ENCODE data around the gene MGAT4C.

The MGAT4C gene

GRCh38 chr12:86230516-86231146 is 25.6 kb downstream of the MGAT4C start:
- no peak overlapping the region for H3K4me3 ChIP-seq (ENCODE audit: low read depth, low read length)

- no peak overlapping the region for H3K4me3 ChIP-seq (ENCODE audit: low read depth, low read length)
Observed at GRCh38 chr12:86229772-86230171, 26.4 kb downstream of the MGAT4C start.

- no peak overlapping the region for H3K4me3 ChIP-seq (ENCODE audit: low read depth, low read length)
Observed at GRCh38 chr12:86228656-86229055, 27.5 kb downstream of the MGAT4C start.

GRCh38 chr12:86226481-86226880 is 29.7 kb downstream of the MGAT4C start:
- H3K4me3 ChIP-seq (ENCODE audit: low read depth, low read length) = no peak overlapping the region

GRCh38 chr12:86216591-86216990 is 39.6 kb downstream of the MGAT4C start:
- H3K4me3 ChIP-seq (ENCODE audit: low read depth, low read length) = no peak overlapping the region

- H3K4me3 ChIP-seq (ENCODE audit: low read depth, low read length) = no peak overlapping the region
Observed at GRCh38 chr12:86213012-86213411, 43.2 kb downstream of the MGAT4C start.

GRCh38 chr12:86198696-86199444 is 57.3 kb downstream of the MGAT4C start:
- H3K4me3 ChIP-seq (ENCODE audit: low read depth, low read length) = no peak overlapping the region

- H3K4me3 ChIP-seq (ENCODE audit: low read depth, low read length) = no peak overlapping the region
Observed at GRCh38 chr12:86196465-86196864, 59.7 kb downstream of the MGAT4C start.

- H3K4me3 ChIP-seq (ENCODE audit: low read depth, low read length) = no peak overlapping the region
Observed at GRCh38 chr12:86194721-86195120, 61.5 kb downstream of the MGAT4C start.

- no peak overlapping the region for H3K4me3 ChIP-seq (ENCODE audit: low read depth, low read length)
Observed at GRCh38 chr12:86193931-86194330, 62.3 kb downstream of the MGAT4C start.

GRCh38 chr12:86188226-86188625 is 68.0 kb downstream of the MGAT4C start:
- H3K4me3 ChIP-seq (ENCODE audit: low read depth, low read length) = no peak overlapping the region

GRCh38 chr12:86186449-86186848 is 69.7 kb downstream of the MGAT4C start:
- H3K4me3 ChIP-seq (ENCODE audit: low read depth, low read length) = no peak overlapping the region

GRCh38 chr12:86179855-86180254 is 76.3 kb downstream of the MGAT4C start:
- H3K4me3 ChIP-seq (ENCODE audit: low read depth, low read length) = no peak overlapping the region

GRCh38 chr12:86174188-86174587 is 82.0 kb downstream of the MGAT4C start:
- no peak overlapping the region for H3K4me3 ChIP-seq (ENCODE audit: low read depth, low read length)

- no peak overlapping the region for H3K4me3 ChIP-seq (ENCODE audit: low read depth, low read length)
Observed at GRCh38 chr12:86172913-86173443, 83.2 kb downstream of the MGAT4C start.

GRCh38 chr12:86170051-86170450 is 86.1 kb downstream of the MGAT4C start:
- no peak overlapping the region for H3K4me3 ChIP-seq (ENCODE audit: low read depth, low read length)

GRCh38 chr12:86158956-86159355 is 97.2 kb downstream of the MGAT4C start:
- no peak overlapping the region for H3K4me3 ChIP-seq (ENCODE audit: low read depth, low read length)

- no peak overlapping the region for H3K4me3 ChIP-seq (ENCODE audit: low read depth, low read length)
Observed at GRCh38 chr12:86154620-86155019, 101.6 kb downstream of the MGAT4C start.

- H3K4me3 ChIP-seq (ENCODE audit: low read depth, low read length) = no peak overlapping the region
Observed at GRCh38 chr12:86148612-86149011, 107.6 kb downstream of the MGAT4C start.

GRCh38 chr12:86148071-86148470 is 108.1 kb downstream of the MGAT4C start:
- no peak overlapping the region for H3K4me3 ChIP-seq (ENCODE audit: low read depth, low read length)

GRCh38 chr12:86145156-86145555 is 111.0 kb downstream of the MGAT4C start:
- H3K4me3 ChIP-seq (ENCODE audit: low read depth, low read length) = no peak overlapping the region

GRCh38 chr12:86143162-86143561 is 113.0 kb downstream of the MGAT4C start:
- no peak overlapping the region for H3K4me3 ChIP-seq (ENCODE audit: low read depth, low read length)
